ENCODE data around the gene TPI1.

DNA sequence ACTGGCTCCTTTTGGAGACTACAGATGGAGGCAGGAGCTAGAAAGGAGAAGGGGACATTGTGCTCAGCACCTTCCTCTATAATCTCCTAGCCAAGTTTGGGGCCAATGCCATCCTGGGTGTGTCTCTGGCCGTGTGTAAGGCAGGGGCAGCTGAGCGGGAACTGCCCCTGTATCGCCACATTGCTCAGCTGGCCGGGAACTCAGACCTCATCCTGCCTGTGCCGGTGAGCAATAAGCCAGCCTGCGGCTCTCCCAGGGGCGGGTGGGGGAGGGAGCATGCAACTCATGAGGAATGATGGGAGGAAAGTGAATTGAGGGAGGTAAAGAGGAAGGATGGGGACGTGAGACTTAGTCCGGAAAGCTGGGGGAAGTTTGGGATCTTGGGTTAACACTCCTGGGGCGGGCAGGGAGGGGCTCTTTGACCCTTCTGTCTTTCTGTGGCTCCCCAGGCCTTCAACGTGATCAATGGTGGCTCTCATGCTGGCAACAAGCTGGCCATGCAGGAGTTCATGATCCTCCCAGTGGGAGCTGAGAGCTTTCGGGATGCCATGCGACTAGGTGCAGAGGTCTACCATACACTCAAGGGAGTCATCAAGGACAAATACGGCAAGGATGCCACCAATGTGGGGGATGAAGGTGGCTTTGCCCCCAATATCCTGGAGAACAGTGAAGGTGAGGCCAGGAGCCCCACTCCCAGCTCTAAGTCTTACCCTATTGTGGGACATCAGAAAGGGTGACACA is 50.3 kb downstream of the TPI1 start:
- TF ChIP-seq POLR2AphosphoS5 (IDR thresholded peaks at IDR 0.05; ENCODE audit: low read depth, low read length), result no peak
- TF ChIP-seq, protein P1, sequence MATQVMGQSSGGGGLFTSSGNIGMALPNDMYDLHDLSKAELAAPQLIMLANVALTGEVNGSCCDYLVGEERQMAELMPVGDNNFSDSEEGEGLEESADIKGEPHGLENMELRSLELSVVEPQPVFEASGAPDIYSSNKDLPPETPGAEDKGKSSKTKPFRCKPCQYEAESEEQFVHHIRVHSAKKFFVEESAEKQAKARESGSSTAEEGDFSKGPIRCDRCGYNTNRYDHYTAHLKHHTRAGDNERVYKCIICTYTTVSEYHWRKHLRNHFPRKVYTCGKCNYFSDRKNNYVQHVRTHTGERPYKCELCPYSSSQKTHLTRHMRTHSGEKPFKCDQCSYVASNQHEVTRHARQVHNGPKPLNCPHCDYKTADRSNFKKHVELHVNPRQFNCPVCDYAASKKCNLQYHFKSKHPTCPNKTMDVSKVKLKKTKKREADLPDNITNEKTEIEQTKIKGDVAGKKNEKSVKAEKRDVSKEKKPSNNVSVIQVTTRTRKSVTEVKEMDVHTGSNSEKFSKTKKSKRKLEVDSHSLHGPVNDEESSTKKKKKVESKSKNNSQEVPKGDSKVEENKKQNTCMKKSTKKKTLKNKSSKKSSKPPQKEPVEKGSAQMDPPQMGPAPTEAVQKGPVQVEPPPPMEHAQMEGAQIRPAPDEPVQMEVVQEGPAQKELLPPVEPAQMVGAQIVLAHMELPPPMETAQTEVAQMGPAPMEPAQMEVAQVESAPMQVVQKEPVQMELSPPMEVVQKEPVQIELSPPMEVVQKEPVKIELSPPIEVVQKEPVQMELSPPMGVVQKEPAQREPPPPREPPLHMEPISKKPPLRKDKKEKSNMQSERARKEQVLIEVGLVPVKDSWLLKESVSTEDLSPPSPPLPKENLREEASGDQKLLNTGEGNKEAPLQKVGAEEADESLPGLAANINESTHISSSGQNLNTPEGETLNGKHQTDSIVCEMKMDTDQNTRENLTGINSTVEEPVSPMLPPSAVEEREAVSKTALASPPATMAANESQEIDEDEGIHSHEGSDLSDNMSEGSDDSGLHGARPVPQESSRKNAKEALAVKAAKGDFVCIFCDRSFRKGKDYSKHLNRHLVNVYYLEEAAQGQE (IDR thresholded peaks at IDR 0.05; ENCODE audit: insufficient read depth in 1 of 2, low read depth in 2 of 2, low read length in 2 of 2), result no peak
- no peak for TF ChIP-seq FOXP2 (optimal IDR thresholded peaks at IDR 0.05; ENCODE audit: borderline replicate concordance, extremely low read depth, extremely low read length, insufficient read depth)

Measured in PFSK-1 (cell line).